ENCODE data around the gene CYB5B. TPM values are rescaled to one million over a fixed set of nuclear protein-coding genes. Genes with fewer than 3 reads are reported as not detected.
A peak's percentile ranks its signal among the peaks of the same experiment; 100 is the strongest.

CYB5B gene
- total and polyA plus RNA-seq, 2 experiments from 2014 or later = 47.1 to 115 TPM

DNA sequence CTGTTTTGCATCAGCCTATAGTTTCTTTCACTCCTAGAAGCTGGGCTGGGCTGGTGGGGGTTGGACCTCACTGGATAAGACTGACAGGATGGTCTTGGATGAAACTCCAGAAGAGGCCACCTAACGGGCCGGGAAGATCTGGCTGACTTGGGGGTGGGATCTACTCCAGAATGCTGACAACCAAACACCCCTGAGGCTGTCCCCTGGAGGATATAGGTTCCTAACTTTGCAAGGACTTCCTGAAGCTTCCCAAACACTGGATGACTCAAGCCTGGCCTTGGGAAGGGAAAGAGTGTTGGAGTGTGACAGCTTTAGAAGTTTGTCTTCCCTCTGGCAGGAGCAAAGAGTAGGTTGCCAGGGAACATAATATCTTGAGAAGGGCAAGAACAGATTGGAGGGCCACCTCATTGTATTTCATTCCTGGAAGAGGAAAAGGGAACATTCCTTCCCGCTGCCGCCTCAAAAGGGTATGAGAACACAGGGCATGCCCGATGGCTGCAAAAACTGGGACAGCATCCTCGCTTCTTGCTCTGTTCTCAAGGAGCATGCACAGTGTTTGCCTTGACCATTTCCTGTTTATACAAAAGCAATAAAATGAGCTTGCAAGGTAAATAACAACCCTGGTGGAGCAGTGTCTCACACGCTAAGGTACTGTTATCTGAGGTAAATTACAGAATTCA is 6.8 kb upstream of the CYB5B start:
- Histone ChIP-seq H2AFZ (peak overlapping the region; percentile 60), H3K79me2 (ENCODE audit: insufficient read depth) (no peaks in the 10 kb centered on the region), H3F3A (ENCODE audit: insufficient read depth) (peaks cover 13% of the 10 kb centered on the region), H3K27me3 (replicated peaks; ENCODE audit: insufficient read depth) (no peaks in the 10 kb centered on the region), H3K9me2 (ENCODE audit: insufficient read depth) (no peaks in the 10 kb centered on the region), H3K27ac (peak overlapping the region; percentile 51), H3K9me3 (ENCODE audit: low read depth) (no peaks in the 10 kb centered on the region), H4K20me1 (ENCODE audit: insufficient read depth) (no peaks in the 10 kb centered on the region), H3K4me1 (ENCODE audit: insufficient read depth) (peaks cover 13% of the 10 kb centered on the region), H3K9ac (peak overlapping the region; percentile 34), H3K36me3 (ENCODE audit: low read depth) (no peaks in the 10 kb centered on the region), H3K4me3 (0 out of 2 replicates have a peak overlapping the region, but pooled peaks have one; percentile 19), H3K4me2 (ENCODE audit: unreplicated experiment) (peak overlapping the region; percentile 49)
- TF ChIP-seq EZH2phosphoT487 (IDR thresholded peaks at IDR 0.05; ENCODE audit: insufficient read depth, low read depth) (no peak), EZH2 (IDR thresholded peaks at IDR 0.05; ENCODE audit: insufficient read depth, poor library complexity, severe bottlenecking) (no peak)
- DNase-seq = peak; percentile 65
- WGBS, 2 experiments (ENCODE audit: low coverage in 1 of 2, low lambda C conversion rate in 2 of 2, missing lambda C conversion rate in 2 of 2) = 19 to 20% methylated on average over 7 of the region's 7 CpGs
- in situ Hi-C loops (cut with MboI) = no loop called here

- peaks cover 13% of the 10 kb centered on the region for H3F3A ChIP-seq (ENCODE audit: insufficient read depth)
- in situ Hi-C loops (cut with MboI) = no loop called here
- no peak overlapping the region for H3K4me2 ChIP-seq (ENCODE audit: unreplicated experiment)
- no peak for TF ChIP-seq EZH2phosphoT487 (IDR thresholded peaks at IDR 0.05; ENCODE audit: insufficient read depth, low read depth)
- no peak for TF ChIP-seq EZH2 (IDR thresholded peaks at IDR 0.05; ENCODE audit: insufficient read depth, poor library complexity, severe bottlenecking)
- no peaks in the 10 kb centered on the region for H4K20me1 ChIP-seq (ENCODE audit: insufficient read depth)
- no peaks in the 10 kb centered on the region for H3K9me2 ChIP-seq (ENCODE audit: insufficient read depth)
- H3K9ac ChIP-seq = no peak overlapping the region
- H3K4me3 ChIP-seq = no peak overlapping the region
- H3K27ac ChIP-seq = no peak overlapping the region
- no peaks in the 10 kb centered on the region for H3K27me3 ChIP-seq (replicated peaks; ENCODE audit: insufficient read depth)
- WGBS, 2 experiments (ENCODE audit: low coverage in 1 of 2, low lambda C conversion rate in 2 of 2, missing lambda C conversion rate in 2 of 2) = 85 to 90% methylated on average over 4 of the region's 4 CpGs
- H3K36me3 ChIP-seq (ENCODE audit: low read depth) = no peaks in the 10 kb centered on the region
- no peak for DNase-seq
- peaks cover 9% of the 10 kb centered on the region for H3K79me2 ChIP-seq (ENCODE audit: insufficient read depth)
- peaks cover 13% of the 10 kb centered on the region for H3K4me1 ChIP-seq (ENCODE audit: insufficient read depth)
- H3K9me3 ChIP-seq (ENCODE audit: low read depth) = no peaks in the 10 kb centered on the region
- H2AFZ ChIP-seq = no peak overlapping the region
Observed at GRCh38 chr16:69419956-69420355, 4.5 kb upstream of the CYB5B start.

DNA sequence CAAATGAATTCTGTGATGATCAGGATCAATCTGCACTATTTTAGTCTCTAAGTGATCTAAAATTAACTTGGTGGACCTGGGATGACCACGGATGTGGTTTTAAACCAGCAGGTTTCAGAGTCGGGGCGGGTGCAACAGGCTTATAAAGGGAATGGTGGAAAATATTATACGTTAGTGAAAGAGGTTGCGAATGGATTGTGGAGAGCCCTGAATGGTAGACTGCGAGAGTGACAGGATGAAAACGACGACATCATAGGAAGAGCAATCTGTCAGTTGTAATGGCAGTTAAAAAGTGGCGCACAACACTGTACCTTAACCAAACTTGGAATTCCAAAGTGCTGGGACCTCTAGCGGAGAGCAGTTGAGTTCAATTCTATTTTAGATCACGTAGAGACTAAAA is 1.2 kb upstream of the CYB5B start:
- peaks cover 2% of the 10 kb centered on the region for H3F3A ChIP-seq (ENCODE audit: insufficient read depth)
- 77 to 79% methylated on average over 11 of the region's 11 CpGs for WGBS, 2 experiments (ENCODE audit: low coverage in 1 of 2, low lambda C conversion rate in 2 of 2, missing lambda C conversion rate in 2 of 2)
- no peak overlapping the region for H3K4me3 ChIP-seq
- H3K9me2 ChIP-seq (ENCODE audit: insufficient read depth) = no peaks in the 10 kb centered on the region
- DNase-seq = no peak
- peaks cover 3% of the 10 kb centered on the region; the same call in 1 of the 2 replicates for H3K36me3 ChIP-seq (ENCODE audit: low read depth)
- H4K20me1 ChIP-seq (ENCODE audit: insufficient read depth) = no peaks in the 10 kb centered on the region
- H3K4me2 ChIP-seq (ENCODE audit: unreplicated experiment) = no peak overlapping the region
- H3K4me1 ChIP-seq (ENCODE audit: insufficient read depth) = peaks cover 6% of the 10 kb centered on the region
- no peaks in the 10 kb centered on the region for H3K27me3 ChIP-seq (replicated peaks; ENCODE audit: insufficient read depth)
- TF ChIP-seq EZH2phosphoT487 (IDR thresholded peaks at IDR 0.05; ENCODE audit: insufficient read depth, low read depth) = no peak
- TF ChIP-seq EZH2 (IDR thresholded peaks at IDR 0.05; ENCODE audit: insufficient read depth, poor library complexity, severe bottlenecking) = no peak
- H2AFZ ChIP-seq = peak overlapping the region; percentile 98
- no peak overlapping the region for H3K27ac ChIP-seq
- no peaks in the 10 kb centered on the region for H3K9me3 ChIP-seq (ENCODE audit: low read depth)
- peaks cover 41% of the 10 kb centered on the region for H3K79me2 ChIP-seq (ENCODE audit: insufficient read depth)
- no peak overlapping the region for H3K9ac ChIP-seq
- in situ Hi-C loops (cut with MboI) = no loop called here

DNA sequence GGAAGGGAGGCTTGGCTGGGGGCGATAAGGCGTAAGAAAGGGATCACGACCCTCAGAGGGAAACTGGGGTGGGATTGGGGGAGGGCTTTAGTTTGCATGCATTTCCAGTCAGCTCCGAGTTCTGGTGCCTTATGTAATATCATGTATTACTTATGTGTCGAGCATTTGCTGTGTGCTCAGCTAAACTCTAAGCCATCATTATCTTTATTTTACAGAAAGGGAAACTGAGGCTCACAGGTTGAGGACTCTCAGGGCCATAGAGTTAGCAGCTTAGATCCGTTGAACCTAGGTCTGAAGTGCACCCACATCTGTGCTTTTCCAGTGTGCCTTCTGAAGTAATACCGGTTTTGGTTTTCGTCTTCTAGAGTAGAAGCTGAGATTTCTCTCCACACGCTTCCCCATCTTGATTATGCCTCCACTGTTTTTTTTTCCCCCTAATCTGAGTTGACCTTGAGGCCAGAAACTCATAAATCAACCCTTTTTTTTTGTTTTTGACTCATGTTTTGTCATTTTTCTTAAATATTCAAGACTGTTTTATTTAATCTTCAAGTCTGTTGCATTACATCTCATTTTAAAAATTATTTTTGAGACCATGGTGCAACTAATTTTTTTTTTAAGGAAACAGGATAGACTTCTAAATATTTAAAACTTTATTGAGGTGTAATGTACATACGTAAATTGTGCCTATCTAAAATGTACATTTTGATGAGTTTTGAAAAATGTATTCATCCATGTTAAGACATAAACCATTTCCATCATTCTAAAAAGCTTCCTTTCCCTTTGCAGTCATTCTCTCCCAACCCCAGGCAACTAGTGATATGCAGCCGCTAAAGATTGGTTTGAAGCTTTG is 741 bp downstream of the CYB5B start:
- peak overlapping the region; percentile 98 for H2AFZ ChIP-seq
- WGBS, 2 experiments (ENCODE audit: low coverage in 1 of 2, low lambda C conversion rate in 2 of 2, missing lambda C conversion rate in 2 of 2) = 15% methylated on average over 11 of the region's 11 CpGs
- in situ Hi-C loops (cut with MboI) = no loop called here
- H3K9me2 ChIP-seq (ENCODE audit: insufficient read depth) = no peaks in the 10 kb centered on the region
- peak overlapping the region; percentile 48 for H3K27ac ChIP-seq
- H3K27me3 ChIP-seq (replicated peaks; ENCODE audit: insufficient read depth) = no peaks in the 10 kb centered on the region
- H3K4me2 ChIP-seq (ENCODE audit: unreplicated experiment) = peak overlapping the region; percentile 89
- peaks cover 19% of the 10 kb centered on the region; the same call in 1 of the 2 replicates for H3K36me3 ChIP-seq (ENCODE audit: low read depth)
- H3F3A ChIP-seq (ENCODE audit: insufficient read depth) = no peaks in the 10 kb centered on the region
- no peak for TF ChIP-seq EZH2 (IDR thresholded peaks at IDR 0.05; ENCODE audit: insufficient read depth, poor library complexity, severe bottlenecking)
- TF ChIP-seq EZH2phosphoT487 (IDR thresholded peaks at IDR 0.05; ENCODE audit: insufficient read depth, low read depth) = no peak
- peaks cover 5% of the 10 kb centered on the region for H3K4me1 ChIP-seq (ENCODE audit: insufficient read depth)
- peaks cover 61% of the 10 kb centered on the region for H3K79me2 ChIP-seq (ENCODE audit: insufficient read depth)
- DNase-seq = no peak
- no peaks in the 10 kb centered on the region for H3K9me3 ChIP-seq (ENCODE audit: low read depth)
- peak overlapping the region; percentile 84 for H3K4me3 ChIP-seq
- peak overlapping the region; percentile 80 for H3K9ac ChIP-seq
- H4K20me1 ChIP-seq (ENCODE audit: insufficient read depth) = no peaks in the 10 kb centered on the region
